Effector CD8-positive, alpha-beta T cell (primary cell): ENCODE data around the gene PTPN1.

ENCODE experiments used
- DNase-seq: peaks from one replicate; lab custom pipeline; 2025; lab: John Stamatoyannopoulos, UW

The PTPN1 gene

GRCh38 chr20:50577175-50578018, 67.2 kb downstream of the PTPN1 start:
- DNase-seq, result no peak

- DNase-seq, result no peak
These were observed 68.0 kb downstream of the PTPN1 start for GRCh38 chr20:50578061-50578777.

DNA sequence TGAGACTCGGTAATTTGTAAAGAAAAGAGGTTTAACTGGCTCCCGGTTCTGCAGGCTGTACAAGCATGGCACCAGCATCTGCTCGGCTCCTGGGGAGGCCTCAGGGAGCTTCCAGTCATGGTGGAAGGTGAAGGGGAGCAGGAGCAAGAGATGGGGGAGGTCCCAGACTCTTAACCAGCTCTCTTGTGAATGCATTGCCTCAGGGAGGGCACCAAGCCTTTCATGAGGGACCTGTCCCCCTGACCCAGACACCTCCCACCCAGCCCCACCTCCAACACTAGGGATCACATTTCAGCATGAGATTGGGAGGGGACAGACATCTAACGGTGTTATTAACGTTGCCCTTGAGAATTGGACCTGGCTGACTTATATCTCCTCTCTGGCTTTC, 68.6 kb downstream of the PTPN1 start:
- no peak for DNase-seq

GRCh38 chr20:50579511-50579910, 69.3 kb downstream of the PTPN1 start:
- no peak for DNase-seq

DNA sequence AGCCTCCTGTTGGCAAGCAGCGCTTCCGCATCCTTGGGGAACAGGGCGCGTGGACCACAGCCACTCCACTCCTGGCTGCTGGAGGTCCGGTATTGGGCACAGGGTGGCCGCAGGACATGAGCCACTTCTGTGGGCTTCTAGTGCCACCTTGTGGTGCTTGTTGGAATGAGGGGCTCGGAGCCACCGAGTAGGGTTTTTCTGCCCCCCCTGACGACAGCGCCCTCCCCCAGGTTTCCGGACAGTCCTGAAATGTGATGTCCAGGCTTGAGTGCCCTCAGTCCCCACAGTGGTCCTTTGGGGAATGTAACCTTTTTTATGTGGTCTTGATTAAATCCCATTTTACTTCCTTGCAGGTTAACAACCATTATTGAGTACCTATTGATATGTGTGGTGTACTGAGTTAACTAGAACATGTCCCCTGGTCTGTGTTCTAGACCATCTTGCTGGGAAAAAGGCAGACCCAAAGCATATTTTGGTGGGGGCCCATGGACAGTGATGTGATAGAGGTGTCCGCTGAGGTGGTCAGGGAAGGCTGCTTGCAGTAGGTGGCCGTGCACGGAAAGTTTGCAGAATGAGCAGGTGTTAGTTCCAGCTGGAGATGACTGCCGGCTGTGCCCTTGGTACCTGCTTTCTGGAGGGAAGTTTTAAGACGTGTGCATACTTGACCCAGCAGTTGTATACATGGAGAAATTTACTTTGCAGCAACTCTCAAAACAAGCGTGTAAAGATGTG, 70.0 kb downstream of the PTPN1 start:
- peak; percentile 32 for DNase-seq

GRCh38 chr20:50580842-50581544, 70.8 kb downstream of the PTPN1 start:
- DNase-seq, result no peak

- DNase-seq, result no peak
These were observed 71.9 kb downstream of the PTPN1 start for GRCh38 chr20:50582092-50582491.

GRCh38 chr20:50582591-50583234, 72.5 kb downstream of the PTPN1 start:
- no peak for DNase-seq

GRCh38 chr20:50583442-50584150, 73.4 kb downstream of the PTPN1 start:
- no peak for DNase-seq

- DNase-seq, result no peak
These were observed 74.5 kb downstream of the PTPN1 start for GRCh38 chr20:50584687-50585086.

DNA sequence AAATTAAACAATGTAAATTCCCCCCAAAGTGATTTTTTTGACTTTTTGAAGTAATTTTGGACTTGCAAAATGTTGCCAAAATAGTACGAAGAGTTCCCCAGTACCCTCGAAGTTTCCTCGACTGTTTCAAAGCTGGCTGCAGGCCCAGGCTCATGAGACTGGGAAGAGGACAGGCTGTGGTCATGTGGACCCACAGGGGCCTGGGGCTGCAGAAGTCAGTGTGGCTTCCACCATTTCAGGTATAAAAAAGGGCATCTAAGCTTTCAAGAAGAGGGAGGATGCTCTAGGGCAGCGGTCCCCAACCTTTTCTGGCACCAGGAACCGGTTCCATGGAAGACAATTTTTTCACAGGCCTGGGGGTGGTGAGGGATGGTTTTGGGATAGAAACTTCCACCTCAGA, 75.0 kb downstream of the PTPN1 start:
- DNase-seq, result no peak

DNA sequence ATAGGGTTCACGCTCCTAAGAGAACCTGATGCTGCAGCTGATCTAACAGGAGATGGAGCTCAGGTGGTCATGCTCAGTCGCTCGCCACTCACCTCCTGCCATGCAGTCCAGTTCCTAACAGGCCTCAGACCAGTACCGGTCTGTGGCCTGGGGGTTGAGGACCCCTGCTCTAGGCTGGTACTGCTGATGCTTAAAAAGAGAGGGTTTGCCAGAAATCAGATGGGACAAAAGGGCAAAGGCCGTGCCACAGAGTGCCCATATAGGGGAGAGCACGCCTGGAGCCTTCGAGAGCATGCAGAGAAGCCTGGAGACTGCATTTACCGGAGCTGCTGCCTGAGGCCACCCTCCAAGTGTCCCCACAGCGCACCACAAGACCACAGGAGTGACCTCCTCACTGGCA, 75.5 kb downstream of the PTPN1 start:
- no peak for DNase-seq

- DNase-seq, result no peak
These were observed 76.5 kb downstream of the PTPN1 start for GRCh38 chr20:50586531-50587232.

DNA sequence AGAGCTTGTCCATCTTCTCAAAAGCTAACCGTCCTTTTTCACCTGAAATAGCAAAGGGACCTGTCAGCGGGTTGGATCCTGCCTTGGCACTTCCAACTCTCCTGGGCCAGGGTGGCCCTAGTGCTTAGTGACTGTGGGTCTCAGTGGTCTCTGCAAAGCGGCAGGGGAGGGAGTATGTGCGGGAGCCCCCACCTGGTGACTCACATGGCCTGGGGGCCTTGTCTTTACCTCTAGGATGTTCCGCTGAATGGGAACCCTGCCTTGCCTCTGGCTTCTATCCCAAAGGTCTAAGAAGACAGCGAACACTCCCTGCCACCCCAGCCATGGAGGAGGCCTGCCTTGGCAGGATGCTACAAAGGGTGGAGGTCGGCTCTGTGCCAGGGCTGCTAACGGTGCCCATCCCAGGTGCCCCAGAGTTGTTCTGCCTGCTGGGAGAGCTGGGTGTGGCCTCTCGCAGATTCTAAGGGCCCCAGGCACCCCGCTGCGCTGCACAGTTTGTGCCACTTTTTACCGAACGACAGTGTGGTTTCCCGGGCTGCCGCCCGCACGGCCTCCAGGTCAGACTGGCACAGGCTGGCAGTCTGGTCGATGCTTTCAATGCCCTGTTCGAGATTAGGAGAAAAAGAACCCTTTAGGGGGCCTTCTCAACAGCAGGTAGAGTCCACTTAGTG, 77.2 kb downstream of the PTPN1 start:
- DNase-seq, result no peak

DNA sequence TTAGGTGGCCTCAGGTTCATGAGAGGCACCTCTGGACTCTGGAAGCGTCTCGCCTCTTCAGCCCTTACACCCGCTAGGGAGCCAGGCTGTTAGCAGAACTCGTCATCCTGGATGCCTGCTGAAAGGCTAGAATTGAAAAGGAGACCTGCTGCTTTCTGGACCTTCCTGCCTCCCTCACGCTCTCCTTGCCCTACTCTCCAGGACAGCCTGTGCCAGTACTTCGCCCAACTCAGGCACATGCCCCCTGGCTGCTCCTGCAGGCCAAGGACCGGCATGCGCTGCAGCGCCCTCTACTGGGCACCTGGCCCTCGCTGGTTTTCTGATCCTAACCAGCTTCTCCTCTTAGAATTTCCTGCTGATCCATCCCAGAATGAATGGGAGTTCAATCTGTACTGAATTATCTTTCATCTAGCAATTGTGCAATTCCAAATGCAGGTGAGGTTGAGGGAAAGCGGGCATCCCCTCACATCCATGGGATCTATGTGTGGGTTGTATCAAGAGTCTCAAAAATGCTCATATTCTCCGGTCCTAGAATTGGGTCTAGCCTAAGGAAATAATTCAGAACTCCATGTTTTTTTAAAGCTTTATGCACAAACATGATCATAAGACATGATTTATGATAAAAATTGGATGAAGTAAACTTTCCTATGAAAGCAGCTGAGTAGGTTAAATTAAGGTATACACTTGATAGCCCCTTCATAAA, 78.0 kb downstream of the PTPN1 start:
- DNase-seq, result peak; percentile 54

- no peak for DNase-seq
These were observed 79.6 kb downstream of the PTPN1 start for GRCh38 chr20:50589548-50590347.

GRCh38 chr20:50590348-50590664, 80.1 kb downstream of the PTPN1 start:
- DNase-seq, result no peak

- DNase-seq, result no peak
These were observed 81.2 kb downstream of the PTPN1 start for GRCh38 chr20:50591233-50591852.
